ENCODE data around the gene CAPNS2.
"Not testable (repeated sequence)": the region's sequence is repeated elsewhere in the genome, so short reads cannot be mapped to it uniquely, and the experiment has no call there.

Gene CAPNS2

DNA sequence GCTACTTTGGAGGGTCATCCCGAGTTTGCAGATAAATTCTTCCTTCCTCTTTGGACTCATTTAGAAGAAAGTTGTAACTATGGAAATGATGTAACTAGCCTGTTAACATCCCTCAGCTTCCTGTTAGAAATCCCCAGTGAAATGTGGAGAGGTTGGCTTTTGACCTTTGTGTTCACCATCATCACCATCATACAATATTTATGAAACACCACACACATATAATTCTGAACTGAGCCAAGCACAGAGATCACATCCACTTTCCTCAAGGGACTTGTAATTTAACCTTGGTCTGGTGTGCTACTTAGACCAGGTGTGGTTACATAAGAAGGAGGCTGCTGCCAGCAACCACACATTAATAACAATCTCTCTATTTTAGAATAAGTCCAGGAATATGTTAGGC lies 2.5 kb downstream of the CAPNS2 start:
- DNase-seq, result no peak

DNA sequence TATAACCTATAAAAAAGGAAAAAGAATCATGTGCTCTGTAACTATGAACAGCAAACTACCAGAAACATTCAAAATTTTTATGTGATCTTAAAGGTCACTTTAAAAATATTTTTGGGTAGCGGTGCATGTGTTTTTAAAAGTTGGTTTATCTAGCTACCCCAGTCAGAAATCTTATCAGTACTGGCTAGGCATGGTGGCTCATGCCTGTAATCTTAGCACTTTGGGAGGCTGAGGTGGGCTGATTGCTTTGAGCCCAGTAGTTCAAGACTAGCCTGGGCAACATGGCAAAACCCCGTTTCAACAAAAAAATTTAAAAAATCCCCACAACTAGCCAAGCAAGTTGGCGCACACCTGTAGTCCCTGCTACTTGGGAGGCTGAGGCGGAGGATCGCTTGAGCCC lies 3.7 kb downstream of the CAPNS2 start:
- no peak for DNase-seq

DNA sequence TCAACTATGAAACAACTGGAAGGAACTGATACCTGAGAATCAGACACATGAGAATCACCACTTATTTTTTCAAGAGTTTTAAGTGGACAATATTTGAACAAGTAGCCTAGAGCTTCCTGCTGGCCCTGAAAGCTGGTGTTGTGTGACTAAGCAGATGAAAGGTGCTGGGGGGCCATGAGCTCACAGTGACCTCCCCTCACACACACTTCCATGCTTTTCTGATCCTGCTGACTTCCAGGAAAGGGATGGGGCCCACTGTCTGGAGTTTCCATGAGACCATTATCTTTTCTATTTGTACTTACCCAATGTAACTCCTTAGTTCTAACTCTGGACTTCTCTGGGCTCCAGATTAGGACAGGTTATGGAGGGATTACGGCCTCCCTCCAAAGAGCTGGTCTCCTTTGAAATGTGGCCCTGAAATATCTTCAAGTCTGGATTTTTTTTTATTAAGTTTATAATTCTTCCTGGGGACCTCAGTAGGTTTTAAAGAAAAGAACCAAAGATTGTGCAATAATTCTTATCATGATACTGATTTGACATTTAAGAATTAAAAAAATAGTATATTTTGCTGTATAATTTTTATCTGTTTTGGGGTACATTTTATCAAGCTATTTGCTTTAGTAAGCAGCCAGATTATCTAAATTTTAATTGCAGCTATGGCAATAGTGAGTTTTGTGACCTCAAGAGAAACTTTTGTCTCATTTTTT lies 4.9 kb downstream of the CAPNS2 start:
- DNase-seq, result no peak

DNA sequence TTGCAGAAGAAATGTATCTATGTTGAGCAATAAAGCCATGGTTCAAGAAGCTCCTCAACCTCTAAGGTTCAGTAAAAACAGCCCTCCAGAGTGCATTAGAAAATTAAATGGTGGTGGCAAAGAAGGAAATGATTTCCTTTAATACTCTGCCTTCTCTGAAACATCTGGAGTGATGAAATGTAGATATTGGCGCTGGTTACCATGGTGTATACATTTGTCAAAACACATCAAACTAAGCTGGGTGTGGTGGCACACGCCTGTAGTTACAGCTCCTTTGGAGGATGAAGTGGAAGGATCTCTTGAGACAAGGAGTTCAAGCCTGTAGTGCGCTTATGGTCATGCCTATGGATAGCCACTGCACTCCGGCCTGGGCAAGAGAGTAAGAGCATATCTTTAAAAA lies 6.0 kb downstream of the CAPNS2 start:
- no peak for DNase-seq

DNA sequence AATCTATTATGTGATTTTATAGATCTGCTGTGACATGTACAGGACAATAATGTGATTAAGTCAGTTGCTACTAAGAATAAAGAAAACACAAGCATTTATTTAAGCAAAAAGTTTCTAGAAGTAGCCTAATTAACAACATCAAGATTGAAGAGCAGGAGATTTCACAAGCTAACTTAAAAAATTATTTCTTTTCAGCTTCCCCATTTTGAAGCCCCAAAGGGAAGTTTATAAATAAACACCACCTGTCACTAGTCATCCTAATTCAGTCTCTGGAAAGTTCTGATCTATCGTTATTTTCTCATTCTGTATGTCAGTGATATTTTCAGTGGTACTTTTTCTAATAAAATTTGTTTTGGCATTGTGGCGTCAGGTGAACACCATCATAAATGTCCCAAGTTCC lies 8.3 kb downstream of the CAPNS2 start:
- DNase-seq, result no peak

DNA sequence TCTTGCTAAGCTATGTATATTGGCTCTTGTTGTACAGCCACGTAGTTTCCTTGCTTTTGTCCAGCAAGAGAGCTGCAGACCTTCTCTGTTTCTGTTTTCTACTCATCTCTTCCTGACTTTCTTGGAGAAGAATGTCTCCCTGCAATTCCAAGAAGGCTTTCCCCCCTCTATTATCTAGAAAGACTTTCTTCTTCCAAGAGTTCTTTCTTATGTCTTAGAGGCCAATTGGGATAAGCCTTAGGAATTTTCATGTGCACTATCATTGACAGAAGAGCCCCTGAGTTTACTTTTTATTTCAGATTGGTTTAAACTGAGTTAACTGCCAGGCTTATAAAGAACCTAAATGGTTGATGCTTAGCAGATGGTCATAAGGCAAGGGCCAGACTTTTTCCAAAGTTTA lies 9.0 kb downstream of the CAPNS2 start:
- DNase-seq, result no peak

DNA sequence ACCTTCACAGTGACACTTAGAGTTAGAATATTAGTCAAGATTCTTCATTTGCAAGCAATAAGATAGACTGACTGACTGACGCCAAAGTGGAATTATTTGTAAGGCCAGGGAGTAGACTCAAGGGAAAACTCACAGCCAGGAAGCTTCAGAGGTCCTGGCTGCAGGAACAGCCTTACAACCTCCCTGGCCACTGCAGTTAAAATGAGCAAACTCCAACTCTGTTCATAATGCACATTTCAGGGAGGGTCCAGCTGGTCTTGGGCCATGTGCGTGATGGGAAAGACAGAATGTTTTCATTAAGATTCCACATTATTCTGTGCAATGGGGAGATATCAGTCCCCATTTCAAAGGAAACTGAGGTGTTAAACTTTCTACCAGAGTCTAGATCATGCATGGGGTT lies 9.9 kb downstream of the CAPNS2 start:
- DNase-seq, result no peak

DNA sequence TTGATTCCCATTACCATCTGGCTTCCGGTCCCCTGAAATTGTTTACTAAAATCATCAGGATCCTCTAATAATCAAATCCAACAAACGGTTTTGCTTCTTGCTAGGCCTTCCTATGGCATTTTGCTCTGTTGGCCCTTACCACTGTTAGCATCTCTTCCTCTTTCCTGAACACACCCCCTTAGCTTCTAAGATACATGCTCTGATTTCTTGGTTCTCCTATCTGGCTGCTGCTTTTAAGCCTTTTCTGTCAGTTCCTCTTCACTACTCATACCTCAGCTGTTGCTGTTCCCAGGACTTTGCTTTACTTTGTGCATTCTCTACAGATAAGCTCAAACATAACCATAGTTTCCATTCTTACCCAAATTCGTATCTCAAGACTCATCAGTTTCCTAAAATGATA lies 11.4 kb downstream of the CAPNS2 start:
- peak; percentile 7 for DNase-seq

DNA sequence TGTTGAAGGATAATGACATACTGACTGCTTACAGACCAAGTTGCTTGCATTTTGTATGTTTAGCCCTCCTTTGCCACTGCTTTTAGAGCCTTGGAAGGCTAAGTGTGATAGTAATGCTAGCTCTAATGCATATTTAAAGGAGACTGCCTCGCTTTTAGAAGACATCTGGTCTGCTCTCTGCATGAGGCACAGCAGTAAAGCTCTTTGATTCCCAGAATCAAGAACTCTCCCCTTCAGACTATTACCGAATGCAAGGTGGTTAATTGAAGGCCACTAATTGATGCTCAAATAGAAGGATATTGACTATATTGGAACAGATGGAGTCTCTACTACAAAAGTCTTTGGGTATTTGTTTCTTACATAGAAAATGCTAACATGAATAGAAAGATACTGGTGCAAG lies 19.1 kb downstream of the CAPNS2 start:
- no peak for DNase-seq

DNA sequence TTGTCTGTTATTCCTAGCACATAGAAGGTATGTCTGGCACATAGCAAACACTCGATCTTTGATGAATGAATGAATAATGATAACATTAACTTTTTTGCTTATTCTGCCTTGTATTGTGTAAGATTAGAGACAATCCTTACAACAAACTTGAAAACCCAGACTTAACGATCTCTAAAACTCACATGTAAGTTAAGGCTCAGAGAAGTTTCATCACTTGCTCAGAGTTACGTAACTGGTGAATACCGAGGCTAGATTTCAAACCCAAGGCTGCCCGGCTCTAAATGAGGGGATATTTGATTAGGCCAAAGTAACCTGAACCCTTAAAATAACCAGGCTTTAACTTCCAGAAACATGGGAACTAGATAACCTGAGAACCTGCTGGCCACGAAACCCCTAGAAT lies 22.3 kb downstream of the CAPNS2 start:
- DNase-seq, result no peak

DNA sequence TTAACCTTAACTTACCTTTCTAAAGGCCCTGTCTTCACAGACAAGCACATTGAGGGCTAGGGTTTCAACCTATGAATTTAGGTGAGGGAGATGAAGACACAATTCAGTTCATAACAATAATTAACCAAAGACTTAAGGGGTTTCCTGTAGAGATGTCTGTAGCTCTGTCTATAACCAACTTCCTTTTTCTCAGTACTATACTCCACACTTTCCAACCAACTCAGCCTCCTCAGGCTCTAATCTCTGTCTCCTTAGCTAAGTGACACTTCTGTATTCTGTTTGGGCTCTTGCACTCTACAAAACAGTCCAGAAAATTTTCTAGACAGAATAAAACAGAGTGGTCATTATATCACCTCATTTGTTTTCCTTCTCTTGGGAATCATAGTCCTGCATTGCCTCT lies 25.8 kb downstream of the CAPNS2 start:
- no peak for DNase-seq

DNA sequence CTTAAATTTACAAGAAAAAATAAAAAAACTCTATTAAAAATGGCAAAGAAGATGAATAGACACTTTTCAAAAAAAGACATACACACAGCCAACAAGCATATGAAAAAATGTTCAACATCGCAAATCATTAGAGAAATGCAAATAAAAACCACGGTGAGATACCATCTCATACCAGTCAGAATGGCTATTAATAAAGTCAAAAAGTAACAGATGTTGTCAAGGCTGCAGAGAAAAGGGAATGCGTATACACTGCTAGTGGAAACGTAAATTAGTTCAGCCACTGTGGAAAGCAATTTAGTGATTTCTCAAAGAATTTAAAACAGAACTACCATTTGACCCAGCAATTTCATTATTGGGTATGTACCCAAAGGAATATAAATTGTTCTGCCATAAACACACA lies 31.4 kb downstream of the CAPNS2 start:
- no peak for DNase-seq

DNA sequence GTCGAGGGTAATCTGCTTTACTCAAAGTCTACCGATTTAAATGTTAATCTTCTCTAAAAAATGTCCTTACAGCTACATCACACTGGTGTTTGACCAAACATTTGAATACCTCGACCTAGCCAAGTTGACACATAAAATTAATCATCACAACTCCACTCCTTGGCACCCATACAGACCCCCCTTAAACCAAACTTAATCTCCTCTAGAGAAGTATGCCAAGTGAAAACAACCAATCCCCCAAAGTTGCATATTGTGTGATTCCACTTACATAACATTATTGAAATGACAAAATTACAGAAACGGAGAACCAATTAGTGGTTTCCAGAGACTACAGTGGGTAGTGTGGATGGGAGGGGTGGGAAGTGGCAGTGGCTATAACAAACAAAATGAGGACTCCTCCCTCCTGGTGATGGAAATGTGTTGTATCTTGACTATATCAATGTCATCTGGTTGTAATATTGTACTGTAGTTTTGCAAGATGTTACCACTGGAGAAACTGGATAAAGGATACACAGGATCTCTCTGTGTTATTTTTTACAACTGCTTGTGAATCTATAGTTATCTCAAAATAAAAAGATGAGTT lies 39.4 kb downstream of the CAPNS2 start:
- no peak for DNase-seq

DNA sequence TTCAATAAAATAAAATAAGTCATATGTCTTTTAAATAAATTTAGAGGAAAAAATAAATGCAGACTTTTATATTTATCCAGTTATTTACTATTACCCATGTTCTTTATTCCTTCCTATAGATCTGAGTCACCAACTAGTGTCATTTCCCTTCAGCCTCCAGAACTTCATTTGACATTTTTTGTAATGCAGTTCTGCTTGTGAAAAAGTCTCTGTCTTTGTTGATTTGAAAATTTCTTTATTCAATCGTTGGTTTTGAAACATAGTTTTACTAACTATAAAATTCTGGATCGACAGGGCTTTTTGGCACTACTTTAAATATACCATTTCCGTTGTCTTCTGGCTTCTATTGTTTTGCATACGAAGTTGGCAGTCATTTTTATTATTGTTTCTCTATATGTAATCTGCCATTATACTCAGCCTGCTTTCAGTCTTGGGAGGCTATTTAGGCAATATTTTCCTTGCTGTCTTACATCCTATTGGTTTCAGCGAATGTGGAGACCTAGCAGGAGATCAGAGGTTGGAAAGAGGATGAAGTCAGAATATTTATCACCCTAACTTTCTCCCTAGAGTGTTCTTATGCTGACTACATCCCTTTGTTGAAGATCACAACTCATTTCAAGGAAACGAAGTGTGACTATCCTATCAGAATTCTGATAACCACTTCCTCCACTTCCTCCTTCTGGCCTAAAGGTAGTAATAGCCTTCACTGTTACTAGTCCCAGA lies 47.3 kb downstream of the CAPNS2 start:
- DNase-seq, result no peak

DNA sequence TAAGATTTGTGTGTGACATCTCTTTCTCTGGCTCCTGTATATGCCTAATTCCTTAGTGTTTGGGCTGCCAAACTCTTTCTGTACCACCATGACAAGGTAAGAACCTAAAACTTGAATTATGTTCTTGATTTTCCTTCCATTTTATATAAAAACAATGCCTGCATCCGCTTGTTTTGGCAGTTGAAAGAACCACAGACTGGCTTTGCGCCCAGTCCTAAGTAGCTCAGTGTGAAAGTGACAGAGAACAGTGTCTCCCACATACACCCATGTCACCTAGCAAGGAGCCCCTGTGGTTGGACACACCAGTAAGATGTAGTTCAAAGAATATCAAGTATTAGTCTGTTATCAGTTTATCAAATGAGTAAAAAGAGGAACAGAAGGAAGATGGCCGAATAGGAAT lies 48.6 kb downstream of the CAPNS2 start:
- DNase-seq, result no peak

DNA sequence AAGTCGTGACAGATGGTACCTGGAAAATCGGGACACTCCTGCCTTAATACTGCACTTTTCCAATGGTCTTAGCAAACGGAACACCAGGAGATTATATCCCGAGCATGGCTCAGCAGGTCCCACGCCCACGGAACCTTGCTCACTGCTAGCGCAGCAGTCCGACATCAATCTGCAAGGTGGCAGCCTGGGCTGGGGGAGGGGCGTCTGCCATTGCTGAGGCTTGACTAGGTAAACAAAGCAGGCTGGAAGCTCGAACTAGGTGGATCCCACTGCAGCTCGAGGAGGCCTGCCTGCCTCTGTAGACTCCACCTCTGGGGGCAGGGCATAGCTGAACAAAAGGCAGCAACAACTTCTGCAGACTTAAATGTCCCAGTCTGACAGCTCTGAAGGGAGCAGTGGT lies 49.2 kb downstream of the CAPNS2 start:
- not testable (repeated sequence) for DNase-seq

Data from CD4-positive, alpha-beta T cell treated with Interleukin-17A for 1 hour (primary cell).